Fibroblast of the conjunctiva (primary cell): ENCODE measurements around the gene NEDD4L.

Experiments
- DNase-seq: peaks from one replicate; pipeline ENCODE4 v3.0.0-alpha.2; 2010; ENCODE audit warnings: low read depth

The NEDD4L gene

GRCh38 chr18:58351776-58352175 lies 307.8 kb downstream of the NEDD4L start:
- DNase-seq, result no peak

- DNase-seq, result no peak
Observed at GRCh38 chr18:58353581-58353980, 309.6 kb downstream of the NEDD4L start.

- DNase-seq, result no peak
Observed at GRCh38 chr18:58354051-58354450, 310.0 kb downstream of the NEDD4L start.

- no peak for DNase-seq
Observed at GRCh38 chr18:58354791-58355190, 310.8 kb downstream of the NEDD4L start.

- no peak for DNase-seq
Observed at GRCh38 chr18:58355243-58355642, 311.2 kb downstream of the NEDD4L start.

GRCh38 chr18:58359218-58359617 lies 315.2 kb downstream of the NEDD4L start:
- no peak for DNase-seq

- DNase-seq, result no peak
Observed at GRCh38 chr18:58359620-58360019, 315.6 kb downstream of the NEDD4L start.

GRCh38 chr18:58360324-58360723 lies 316.3 kb downstream of the NEDD4L start:
- DNase-seq, result no peak

GRCh38 chr18:58361212-58361611 lies 317.2 kb downstream of the NEDD4L start:
- no peak for DNase-seq

- DNase-seq, result peak; percentile 82
Observed at GRCh38 chr18:58362027-58362575, 318.1 kb downstream of the NEDD4L start.

GRCh38 chr18:58362829-58363271 lies 318.8 kb downstream of the NEDD4L start:
- DNase-seq, result peak; percentile 20

- no peak for DNase-seq
Observed at GRCh38 chr18:58363767-58364540, 319.9 kb downstream of the NEDD4L start.

GRCh38 chr18:58364876-58365528 lies 321.0 kb downstream of the NEDD4L start:
- DNase-seq, result no peak

- DNase-seq, result no peak
Observed at GRCh38 chr18:58367425-58368140, 323.6 kb downstream of the NEDD4L start.

GRCh38 chr18:58369616-58370015 lies 325.6 kb downstream of the NEDD4L start:
- no peak for DNase-seq

GRCh38 chr18:58370038-58370580 lies 326.1 kb downstream of the NEDD4L start:
- DNase-seq, result no peak

- DNase-seq, result no peak
Observed at GRCh38 chr18:58370612-58371011, 326.6 kb downstream of the NEDD4L start.

- no peak for DNase-seq
Observed at GRCh38 chr18:58373481-58373880, 329.5 kb downstream of the NEDD4L start.

- no peak for DNase-seq
Observed at GRCh38 chr18:58375051-58375450, 331.0 kb downstream of the NEDD4L start.

GRCh38 chr18:58378411-58379379 lies 334.7 kb downstream of the NEDD4L start:
- DNase-seq, result no peak

- no peak for DNase-seq
Observed at GRCh38 chr18:58379443-58379842, 335.4 kb downstream of the NEDD4L start.
